ENCODE data around the gene TTC27. TPM values are rescaled to one million over a fixed set of nuclear protein-coding genes. Genes with fewer than 3 reads are reported as not detected.
A peak's percentile ranks its signal among the peaks of the same experiment; 100 is the strongest.

The TTC27 gene
- total RNA-seq (2021; fragmentation: NEBNext Ultra II Directional; extraction: Animal tissue kit (Norgen Biotek cat#: 25700)): 10 to 100 TPM; 20.0 to 24.7 (median 23.9) TPM
- long read RNA-seq, transcript TTC27-201 (20 exons, 2,876 nt): major isoform, 26 of 36 reads
- long read RNA-seq, partial matches to known transcripts: 3 of 36 reads
- long read RNA-seq, other reads (novel, unspliced or antisense): 7 of 36 reads

DNA sequence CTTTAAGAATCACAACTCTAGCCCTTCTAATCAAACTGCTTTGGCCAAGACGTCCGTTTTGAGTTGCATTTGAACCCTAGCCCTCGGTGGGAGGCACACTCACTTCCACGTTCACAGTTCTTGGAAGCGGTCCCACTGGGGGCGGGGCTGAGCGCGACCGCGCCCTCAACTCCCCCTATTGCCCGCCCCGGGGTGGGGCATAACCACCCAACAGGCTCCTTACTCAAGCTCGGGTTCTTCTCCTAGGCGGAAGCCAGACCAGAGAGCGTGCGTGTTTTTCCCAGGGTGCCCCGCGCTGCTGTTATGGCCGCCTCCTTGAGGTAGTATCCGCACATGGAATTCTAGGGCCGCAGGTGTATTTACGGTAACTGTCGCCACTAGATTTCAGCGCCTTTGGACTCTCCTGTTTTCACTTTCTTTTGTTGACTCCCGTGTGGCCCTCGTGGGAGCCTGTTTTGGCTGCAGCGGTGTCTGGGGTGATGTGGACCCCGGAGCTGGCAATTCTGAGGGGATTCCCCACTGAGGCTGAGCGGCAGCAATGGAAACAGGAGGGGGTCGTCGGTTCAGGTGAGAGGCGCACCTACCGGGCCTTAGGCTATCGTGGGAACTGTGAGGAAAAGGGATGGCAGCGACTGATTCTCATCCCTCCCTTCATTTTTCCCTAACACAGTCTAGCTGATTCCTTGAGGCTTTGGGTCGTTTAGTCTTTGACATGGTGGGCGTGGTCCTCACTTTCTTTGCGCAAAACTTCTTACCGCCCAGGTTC is at the start of gene TTC27:
TSS of gene TTC27 (plus strand) at position 237 of the 766 bp plus-strand sequence. CDS start at position 480, 243 bp downstream.
- H3K4me1 Mint-ChIP-seq (ENCODE audit: low read depth): peaks cover 35% of the 10 kb centered on the region
- TF ChIP-seq, protein P1, sequence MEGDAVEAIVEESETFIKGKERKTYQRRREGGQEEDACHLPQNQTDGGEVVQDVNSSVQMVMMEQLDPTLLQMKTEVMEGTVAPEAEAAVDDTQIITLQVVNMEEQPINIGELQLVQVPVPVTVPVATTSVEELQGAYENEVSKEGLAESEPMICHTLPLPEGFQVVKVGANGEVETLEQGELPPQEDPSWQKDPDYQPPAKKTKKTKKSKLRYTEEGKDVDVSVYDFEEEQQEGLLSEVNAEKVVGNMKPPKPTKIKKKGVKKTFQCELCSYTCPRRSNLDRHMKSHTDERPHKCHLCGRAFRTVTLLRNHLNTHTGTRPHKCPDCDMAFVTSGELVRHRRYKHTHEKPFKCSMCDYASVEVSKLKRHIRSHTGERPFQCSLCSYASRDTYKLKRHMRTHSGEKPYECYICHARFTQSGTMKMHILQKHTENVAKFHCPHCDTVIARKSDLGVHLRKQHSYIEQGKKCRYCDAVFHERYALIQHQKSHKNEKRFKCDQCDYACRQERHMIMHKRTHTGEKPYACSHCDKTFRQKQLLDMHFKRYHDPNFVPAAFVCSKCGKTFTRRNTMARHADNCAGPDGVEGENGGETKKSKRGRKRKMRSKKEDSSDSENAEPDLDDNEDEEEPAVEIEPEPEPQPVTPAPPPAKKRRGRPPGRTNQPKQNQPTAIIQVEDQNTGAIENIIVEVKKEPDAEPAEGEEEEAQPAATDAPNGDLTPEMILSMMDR (IDR thresholded peaks at IDR 0.05): no peak; the same call in none of the 2 replicates
- peak within 1 kb of the TSS; percentile 94 for H3K4me3 Mint-ChIP-seq
- H3K27ac Mint-ChIP-seq: peak within 1 kb of the TSS; percentile 89
- H3K36me3 Mint-ChIP-seq (ENCODE audit: low read depth): peaks cover 26% of the 10 kb centered on the region
- H3K27me3 Mint-ChIP-seq (ENCODE audit: insufficient read depth): peaks cover 7% of the 10 kb centered on the region
- no peaks in the 10 kb centered on the region for H3K9me3 Mint-ChIP-seq
- DNase-seq: peak; percentile 94

DNA sequence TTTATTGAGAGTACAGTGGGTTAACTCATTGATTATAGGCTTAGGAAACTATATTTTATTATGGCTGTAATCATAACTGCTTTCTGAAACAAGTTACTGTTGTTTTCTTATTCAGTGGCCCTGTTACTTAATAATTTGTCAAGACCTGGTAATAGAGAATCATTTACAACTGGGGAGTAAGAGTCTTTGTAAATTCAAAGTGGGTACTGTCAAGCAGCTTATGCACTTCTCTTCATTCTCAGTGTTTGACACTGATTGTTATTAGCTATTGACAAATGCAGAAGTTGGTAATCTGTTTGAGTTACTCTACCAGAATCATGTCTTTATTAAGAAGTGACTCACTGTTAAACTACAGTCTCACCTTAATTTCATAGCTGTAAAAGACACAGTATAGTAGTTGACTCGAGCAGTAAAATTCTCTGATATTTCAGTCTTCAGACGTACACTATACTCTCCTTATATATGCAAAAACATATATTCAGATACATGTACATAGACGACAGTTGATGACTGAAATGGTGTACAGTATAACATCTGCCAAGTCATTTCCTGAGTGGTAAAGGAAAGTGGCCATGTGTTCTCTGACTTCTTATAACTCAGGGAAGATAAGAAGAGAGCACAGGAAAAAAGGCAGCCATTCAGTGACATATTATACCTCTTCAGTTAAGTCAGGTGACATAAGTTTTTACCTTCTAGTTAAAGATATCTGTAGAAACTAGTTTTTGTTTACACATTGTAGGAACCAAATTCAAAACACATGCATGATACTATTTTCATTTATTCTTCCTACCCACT is 36.0 kb upstream of the TTC27 start:
- no peak overlapping the region for H3K27ac Mint-ChIP-seq

DNA sequence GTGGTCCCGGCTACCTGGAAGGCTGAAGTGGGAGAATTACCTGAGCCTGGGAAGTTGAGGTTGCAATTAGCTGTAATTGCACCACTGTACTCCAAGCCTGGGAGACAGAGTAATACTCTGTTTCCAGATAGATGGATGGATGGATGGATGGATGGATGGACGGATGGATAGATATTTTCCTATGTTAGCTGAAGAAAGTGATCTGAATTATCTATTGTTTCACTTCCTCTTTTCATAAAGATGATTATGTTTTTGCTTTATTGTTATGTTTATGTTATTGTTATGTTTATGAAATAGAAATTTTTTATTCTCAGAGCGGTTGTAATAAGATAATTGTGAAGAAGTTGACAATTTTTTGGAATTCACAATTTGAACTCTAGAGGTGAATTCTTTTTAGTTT is 33.3 kb upstream of the TTC27 start:
- Mint-ChIP-seq H3K27ac (no peak overlapping the region), H3K4me1 (ENCODE audit: low read depth) (peaks cover 11% of the 10 kb centered on the region; the same call in 1 of the 2 replicates), H3K36me3 (ENCODE audit: low read depth) (peaks cover 28% of the 10 kb centered on the region), H3K9me3 (no peaks in the 10 kb centered on the region), H3K4me3 (no peak overlapping the region), H3K27me3 (ENCODE audit: insufficient read depth) (peaks cover 3% of the 10 kb centered on the region)
- no peak for DNase-seq
- TF ChIP-seq, protein P1 (IDR thresholded peaks at IDR 0.05): no peak

More for the DNA sequence above, 36.0 kb upstream of the TTC27 start:
- H3K4me1 Mint-ChIP-seq (ENCODE audit: low read depth): peaks cover 11% of the 10 kb centered on the region; the same call in 1 of the 2 replicates
- H3K4me3 Mint-ChIP-seq: no peak overlapping the region
- H3K36me3 Mint-ChIP-seq (ENCODE audit: low read depth): peaks cover 24% of the 10 kb centered on the region
- no peak for DNase-seq
- H3K27me3 Mint-ChIP-seq (ENCODE audit: insufficient read depth): peaks cover 3% of the 10 kb centered on the region
- no peaks in the 10 kb centered on the region for H3K9me3 Mint-ChIP-seq
- TF ChIP-seq, protein P1 (IDR thresholded peaks at IDR 0.05): no peak

DNA sequence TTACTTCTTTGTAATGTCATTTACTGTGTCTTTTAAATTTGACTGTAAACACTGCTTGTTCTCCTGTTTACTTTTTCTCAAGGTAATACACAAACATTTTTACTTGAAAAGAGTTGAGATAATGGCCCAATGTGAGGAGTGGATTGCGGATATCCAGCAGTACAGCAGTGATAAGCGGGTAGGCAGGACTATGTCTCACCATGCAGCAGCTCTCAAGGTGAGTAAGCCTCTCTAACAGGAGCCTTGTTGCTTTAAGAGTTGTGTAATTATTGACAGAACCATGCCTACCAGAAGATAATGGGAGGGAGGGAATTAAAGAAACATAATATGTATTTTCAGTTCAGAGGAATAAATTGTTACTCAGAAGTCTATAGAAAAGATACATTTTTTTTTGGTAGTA is 16.5 kb upstream of the TTC27 start:
- H3K4me1 Mint-ChIP-seq (ENCODE audit: low read depth): no peaks in the 10 kb centered on the region

GRCh38 chr2:32611771-32612170 is 16.1 kb upstream of the TTC27 start:
- TF ChIP-seq, protein P1 (IDR thresholded peaks at IDR 0.05): no peak
- H3K4me3 Mint-ChIP-seq: no peak overlapping the region
- no peak for DNase-seq
- no peak overlapping the region for H3K27ac Mint-ChIP-seq
- no peaks in the 10 kb centered on the region for H3K27me3 Mint-ChIP-seq (ENCODE audit: insufficient read depth)
- peaks cover 30% of the 10 kb centered on the region for H3K36me3 Mint-ChIP-seq (ENCODE audit: low read depth)
- no peaks in the 10 kb centered on the region for H3K9me3 Mint-ChIP-seq
- H3K4me1 Mint-ChIP-seq (ENCODE audit: low read depth): no peaks in the 10 kb centered on the region

More for the DNA sequence above, 16.5 kb upstream of the TTC27 start:
- Mint-ChIP-seq H3K27me3 (ENCODE audit: insufficient read depth) (no peaks in the 10 kb centered on the region), H3K4me3 (no peak overlapping the region), H3K36me3 (ENCODE audit: low read depth) (peaks cover 30% of the 10 kb centered on the region), H3K27ac (no peak overlapping the region), H3K9me3 (no peaks in the 10 kb centered on the region)
- DNase-seq: no peak
- TF ChIP-seq, protein P1 (IDR thresholded peaks at IDR 0.05): no peak
